Brain pericyte (primary cell): ENCODE measurements around the gene CLPX.
A peak's percentile ranks its signal among the peaks of the same experiment; 100 is the strongest.
"Not testable (repeated sequence)": the region's sequence is repeated elsewhere in the genome, so short reads cannot be mapped to it uniquely, and the experiment has no call there.

Source experiments
- DNase-seq: peaks from one replicate; pipeline ENCODE4 v3.0.0-alpha.2; 2012; ENCODE audit warnings: low read depth, low spot score

CLPX gene

DNA sequence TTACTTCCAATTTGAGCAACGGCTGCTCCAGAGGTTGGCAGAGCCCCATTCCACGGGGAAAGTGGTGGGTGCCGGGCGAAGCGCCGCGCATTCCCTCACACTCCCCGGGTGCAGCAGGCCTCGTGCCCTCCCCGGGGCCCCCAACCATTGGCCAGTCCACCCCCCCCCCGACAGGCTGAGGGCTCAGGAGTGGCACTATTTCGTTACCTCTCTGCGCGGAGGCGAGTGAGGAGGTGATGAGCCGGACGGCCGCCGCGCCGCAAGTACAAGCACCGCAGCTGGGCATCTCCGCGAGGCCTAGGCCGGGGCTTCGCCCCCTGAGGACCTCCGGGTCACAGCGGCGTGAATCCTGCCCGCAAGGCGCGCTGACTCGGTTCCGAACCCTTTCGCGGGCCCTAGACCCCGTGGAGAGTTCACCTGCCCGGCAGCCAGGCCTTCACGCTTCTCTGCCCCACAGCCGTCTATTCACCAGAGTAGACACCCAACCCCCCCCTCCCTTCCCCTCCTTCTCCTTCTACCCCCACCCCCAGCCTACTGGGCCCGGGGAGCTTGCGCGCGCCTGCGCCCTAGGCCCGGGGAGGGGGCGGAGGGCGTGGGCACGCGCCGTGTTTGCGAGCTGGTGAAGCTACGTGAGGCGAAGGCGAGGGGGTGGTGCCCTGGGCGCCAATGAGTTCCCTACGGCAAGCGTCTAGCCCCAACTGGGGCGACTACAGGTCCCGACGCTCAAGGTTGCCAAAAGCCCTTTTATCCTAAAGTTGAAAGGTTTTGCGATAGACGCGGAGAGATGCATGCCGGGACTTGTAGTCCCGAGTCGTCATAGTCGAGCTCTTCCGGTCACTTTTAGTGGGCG is at the start of gene CLPX:
Gene CLPX (minus strand): TSS at position 475 of the 850 bp plus-strand sequence. CDS start 189 bp downstream, at position 286.
- DNase-seq = peak; percentile 80

DNA sequence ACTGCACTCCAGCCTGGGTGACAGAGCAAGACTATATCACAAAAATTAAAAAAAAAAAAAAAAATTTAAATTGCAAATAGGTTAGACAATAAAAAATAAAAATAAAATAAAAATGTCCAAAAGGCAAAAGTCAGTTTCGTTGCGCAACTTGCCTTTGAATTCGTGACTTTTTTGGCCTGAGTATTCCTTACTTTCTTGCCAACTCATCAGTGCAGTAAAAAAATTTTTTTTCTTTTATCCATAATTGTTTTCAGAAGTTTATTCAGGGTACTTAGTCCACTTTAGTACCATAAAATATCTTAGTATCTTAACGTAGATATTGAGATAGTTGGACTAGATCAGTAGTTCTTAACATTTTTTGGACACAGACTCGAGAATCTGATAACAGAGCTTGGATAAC is 48.6 kb upstream of the CLPX start:
- no peak for DNase-seq

DNA sequence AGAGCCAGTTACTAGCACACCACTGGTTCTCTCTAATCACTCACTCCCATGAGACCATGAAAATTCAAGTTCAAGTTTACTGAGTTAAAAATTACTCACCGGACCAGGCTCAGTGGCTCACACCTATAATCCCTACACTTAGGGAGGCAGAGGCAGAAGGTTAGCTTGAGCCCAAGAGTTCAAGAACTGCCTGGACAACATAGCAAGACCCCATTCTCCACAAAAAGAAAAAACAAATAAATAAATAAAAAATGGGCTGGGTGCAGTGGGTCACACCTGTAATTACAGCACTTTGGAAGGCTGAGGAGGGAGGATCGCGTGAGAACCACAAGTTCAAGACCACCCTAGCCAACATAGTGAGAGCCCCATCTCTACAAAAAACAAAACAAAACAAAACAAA is 47.4 kb upstream of the CLPX start:
- DNase-seq = no peak

DNA sequence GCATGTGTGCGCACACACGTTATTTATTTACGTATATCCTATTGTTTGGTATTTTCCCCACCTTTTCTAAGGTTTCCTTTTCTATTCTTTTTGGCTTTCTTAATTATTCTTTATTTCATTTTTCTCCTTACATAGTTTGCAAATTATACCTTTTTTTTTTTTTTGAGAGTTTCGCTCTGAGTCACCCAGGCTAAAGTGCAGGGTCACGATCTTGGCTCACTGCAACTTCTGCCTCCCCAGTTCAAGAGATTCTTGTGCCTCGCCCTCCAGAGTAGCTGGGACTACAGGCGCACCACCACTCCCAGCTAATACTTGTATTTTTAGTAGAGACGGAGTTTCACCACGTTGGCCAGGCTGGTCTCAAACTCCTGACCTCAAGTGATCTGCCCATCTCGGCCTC is 46.2 kb upstream of the CLPX start:
- DNase-seq = no peak

DNA sequence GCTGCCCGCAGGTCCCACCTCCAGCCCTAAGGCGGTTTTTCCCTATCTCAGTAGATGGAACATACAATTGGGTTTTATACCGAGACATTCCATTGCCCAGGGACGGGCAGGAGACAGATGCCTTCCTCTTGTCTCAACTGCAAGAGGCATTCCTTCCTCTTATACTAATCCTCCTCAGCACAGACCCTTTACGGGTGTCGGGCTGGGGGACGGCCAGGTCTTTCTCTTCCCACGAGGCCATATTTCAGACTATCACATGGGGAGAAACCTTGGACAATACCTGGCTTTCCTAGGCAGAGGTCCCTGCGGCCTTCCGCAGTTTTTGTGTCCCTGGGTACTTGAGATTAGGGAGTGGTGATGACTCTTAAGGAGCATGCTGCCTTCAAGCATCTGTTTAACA is 41.8 kb upstream of the CLPX start:
- not testable (repeated sequence) for DNase-seq

DNA sequence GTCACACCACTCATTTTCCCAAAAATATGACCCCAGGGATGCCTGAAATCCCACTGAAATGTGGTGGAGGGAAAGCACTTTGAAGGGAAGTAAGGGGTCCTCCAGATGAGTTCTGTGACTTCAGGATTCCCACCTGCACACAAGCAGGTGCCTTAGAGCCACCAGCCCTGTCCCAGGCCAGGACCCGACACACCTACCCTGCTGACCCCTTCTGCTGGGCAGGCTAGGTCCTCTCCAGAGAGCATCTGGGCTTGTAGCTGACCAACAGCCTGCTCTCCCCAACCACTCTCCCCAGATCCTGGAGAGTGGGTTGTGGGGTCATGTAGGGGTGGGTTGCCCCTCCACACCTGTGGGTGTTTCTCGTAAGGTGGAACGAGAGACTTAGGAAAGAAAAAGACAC is 41.1 kb upstream of the CLPX start:
- DNase-seq = no peak

DNA sequence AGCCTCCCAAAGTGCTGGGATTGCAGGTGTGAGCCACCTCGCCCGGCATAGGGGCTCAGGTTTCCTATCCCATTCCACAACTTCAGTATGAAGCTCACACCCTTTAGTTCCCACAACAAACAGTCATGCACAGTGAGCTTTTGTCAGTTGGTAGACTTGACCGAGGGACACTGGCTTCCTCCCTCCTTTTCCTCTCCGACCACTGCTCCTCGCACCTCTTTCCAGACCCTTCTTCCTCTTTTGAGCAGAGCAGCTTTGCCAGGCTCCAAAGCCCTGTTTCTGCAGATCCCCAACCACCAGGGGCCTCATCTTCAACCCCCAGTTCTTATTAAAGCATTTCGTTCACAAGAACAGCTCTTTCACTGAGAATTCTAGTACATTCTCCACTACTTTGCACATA is 38.9 kb upstream of the CLPX start:
- no peak for DNase-seq

DNA sequence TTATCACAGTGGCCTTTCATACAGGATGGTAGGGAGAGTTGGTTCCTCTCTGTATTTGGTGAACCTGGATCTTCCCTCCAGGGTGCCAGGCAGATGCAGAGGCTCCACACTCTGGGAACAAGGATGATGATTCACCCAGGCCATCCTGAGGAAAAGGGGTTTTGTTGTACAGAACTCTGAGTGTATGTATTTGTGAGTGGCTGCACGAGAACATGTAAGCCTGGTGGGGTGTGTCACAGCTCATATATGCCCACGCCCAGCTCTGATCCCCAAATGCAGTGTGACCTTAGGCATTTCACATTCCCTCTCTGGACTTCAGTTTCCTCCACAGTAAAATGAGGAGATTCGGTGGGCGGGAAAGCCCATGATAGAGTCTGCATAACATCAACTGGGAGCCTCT is 37.7 kb upstream of the CLPX start:
- no peak for DNase-seq

DNA sequence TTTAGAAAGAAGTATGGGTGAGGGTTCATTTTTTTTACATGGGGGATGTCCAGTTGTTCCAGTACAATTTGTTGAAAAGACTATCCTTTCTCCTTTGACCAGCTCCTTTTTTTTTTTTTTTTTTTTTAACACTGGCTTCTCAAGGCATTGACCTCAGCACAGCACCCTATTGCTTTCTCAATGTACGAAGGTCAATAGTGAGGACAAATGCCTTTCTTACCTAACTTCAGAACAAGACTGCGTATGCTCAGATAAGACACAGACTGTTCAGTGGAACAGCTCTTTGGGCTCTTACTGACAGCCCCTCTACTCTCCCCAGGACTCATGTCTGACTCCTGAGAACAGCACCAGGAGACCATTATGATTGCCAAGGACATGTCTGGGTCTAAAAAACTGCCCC is 36.6 kb upstream of the CLPX start:
- no peak for DNase-seq

DNA sequence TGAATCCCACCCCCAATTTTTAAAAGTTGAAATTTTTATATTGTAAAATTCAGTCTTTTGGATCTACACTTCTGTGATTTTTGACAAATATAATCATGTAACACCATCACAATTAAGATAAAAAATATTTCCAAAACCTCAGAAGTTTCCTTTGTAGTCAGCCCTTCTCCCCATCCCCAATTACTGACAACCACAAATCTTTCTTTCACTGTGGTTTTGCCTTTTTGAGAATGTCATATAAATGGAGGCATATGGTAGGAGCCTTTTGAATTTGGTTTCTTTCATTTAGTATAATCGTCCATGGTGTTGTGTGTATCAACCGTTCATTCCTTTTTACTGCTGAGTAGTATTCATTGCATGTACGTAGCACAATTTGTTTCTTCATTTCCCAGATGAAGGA is 34.0 kb upstream of the CLPX start:
- DNase-seq = no peak

DNA sequence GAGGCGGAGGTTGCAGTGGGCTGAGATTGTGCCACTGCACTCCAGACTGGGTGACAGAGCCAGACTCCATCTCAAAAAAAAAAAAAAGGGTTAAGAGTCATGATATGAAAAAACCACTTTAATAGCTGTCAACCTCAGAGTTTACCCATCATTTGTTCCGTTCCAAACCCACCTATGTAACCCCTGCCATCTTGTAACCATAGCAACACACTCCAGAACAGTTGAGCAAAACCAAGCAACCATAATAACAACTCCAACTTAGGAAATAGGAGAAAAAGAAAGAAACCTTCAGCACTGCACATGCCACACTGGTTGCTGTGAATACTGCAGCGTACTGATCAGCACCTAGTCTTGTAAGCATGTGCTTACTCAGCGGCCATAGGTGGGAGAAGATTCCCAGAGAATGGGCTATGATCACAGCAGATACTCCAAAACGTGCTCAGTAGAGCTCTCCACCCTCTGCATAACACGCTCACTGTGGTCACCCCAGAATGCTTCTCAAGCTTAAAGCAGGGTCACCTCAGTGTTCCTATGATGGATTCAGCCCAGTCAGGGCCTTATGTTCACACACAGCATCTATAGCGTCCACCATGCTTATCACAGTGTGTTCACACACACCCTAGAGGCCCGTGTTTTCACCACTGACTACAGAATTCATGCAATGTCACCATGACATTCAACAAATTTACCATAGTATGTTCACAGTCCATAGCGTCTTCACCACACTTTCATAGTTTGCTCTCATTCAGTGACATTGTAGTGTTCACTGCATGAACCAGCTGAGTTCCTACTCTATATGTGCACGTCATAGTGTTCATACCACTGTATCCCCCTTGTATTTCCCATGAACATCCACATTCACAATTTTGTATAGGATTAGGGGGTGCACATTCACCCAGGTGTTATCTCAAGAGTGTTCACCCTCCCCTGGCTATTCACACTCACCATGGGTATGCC is 32.7 kb upstream of the CLPX start:
- DNase-seq = no peak

DNA sequence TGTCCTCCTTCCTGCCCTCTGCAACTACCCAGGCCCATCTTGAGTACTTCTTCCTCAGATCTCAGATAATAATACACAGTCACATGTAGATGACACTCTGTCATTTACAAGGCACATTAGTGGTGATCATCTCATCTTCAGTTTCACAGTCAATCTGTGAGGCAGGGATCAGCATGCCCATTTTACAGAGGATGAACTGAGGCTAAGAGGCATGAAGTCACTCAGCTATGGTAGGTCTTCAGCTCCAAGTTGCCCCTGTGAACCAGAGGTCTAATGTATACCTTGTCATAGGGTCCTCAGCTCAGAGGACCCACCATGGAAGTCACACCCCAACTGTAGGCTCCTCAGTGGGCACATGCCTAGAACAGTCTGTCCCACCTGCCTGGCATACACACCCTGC is 30.4 kb upstream of the CLPX start:
- DNase-seq = no peak

DNA sequence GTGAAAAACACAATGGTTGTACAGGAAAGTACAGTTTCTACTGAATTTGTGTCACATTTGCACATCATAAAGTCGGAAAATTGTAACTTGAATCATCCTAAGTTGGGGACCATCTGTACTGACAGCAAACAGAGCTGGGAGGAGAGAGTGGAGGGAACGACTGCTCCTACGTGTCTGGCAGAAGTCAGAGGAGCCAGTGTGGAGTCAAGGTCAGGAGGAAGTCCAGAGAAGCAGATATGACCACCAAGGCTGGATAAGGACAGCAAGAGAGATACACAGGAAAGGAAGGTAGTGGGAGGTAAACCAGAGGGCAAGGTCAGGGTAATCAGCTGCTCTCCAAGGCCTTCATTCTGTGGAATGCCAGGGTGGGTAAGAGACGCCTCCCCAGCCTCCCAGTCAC is 28.9 kb upstream of the CLPX start:
- DNase-seq = no peak

DNA sequence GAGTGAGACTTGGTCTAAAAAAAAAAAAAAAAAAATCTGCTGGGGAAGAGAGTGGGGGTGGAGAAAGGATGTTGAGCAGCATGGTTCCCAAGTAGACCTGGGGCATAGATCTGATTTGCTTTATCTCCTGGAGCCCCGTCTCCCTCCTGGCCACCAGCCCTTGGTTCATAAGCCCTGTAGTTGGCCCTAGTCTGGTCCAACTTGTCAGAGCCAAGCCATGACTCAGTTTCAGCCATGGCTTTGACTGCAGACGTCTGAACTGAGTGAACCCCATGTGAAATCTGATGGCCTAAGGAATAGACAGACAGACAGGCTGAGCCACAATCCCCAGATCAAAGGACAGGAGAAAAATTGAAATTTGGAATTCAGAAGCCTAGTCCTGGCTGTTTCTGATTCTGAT is 28.1 kb upstream of the CLPX start:
- no peak for DNase-seq

DNA sequence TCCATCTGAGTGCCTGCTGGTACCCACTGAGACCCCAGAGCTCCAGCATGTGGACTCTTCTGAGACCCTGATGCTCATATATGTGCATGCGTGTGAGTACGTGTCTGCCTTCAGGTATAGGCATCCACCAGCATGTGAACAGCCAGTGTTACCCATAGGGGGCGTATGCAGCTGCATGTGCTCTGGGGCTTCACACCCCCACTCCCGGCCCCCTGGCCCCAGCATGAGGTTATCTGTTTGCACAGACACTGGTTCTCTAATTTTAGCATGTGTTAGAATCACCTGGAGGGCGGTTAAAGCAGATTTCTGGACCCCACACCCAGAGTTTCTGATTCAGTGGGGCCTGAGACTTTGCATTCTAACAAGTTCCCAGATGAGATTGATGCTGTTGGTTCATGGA is 27.0 kb upstream of the CLPX start:
- DNase-seq = no peak

DNA sequence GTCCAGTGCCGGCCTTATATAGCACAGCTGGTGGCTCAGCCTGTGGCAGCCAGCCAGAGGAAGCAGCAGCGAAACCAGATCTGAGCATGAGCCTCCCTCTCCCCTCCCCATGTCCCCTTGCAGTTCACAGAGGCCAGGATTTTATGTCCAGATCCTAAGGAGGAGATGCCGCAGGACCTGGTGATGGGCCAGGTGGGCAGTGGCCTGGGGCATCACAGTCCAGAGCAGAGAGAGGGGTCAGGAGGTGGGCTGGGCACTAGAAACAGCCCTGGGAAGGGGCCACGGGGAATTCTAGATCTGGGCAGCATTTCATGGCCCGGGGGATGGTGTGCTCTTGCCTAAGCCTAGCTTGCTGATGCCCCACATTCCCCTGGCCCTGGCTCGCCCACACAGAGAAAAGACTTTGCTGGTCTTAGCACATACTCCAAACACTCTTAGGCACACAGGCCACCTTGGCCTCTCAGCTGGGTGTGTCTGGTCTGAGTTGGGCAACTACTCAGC is 26.4 kb upstream of the CLPX start:
- peak; percentile 56 for DNase-seq

DNA sequence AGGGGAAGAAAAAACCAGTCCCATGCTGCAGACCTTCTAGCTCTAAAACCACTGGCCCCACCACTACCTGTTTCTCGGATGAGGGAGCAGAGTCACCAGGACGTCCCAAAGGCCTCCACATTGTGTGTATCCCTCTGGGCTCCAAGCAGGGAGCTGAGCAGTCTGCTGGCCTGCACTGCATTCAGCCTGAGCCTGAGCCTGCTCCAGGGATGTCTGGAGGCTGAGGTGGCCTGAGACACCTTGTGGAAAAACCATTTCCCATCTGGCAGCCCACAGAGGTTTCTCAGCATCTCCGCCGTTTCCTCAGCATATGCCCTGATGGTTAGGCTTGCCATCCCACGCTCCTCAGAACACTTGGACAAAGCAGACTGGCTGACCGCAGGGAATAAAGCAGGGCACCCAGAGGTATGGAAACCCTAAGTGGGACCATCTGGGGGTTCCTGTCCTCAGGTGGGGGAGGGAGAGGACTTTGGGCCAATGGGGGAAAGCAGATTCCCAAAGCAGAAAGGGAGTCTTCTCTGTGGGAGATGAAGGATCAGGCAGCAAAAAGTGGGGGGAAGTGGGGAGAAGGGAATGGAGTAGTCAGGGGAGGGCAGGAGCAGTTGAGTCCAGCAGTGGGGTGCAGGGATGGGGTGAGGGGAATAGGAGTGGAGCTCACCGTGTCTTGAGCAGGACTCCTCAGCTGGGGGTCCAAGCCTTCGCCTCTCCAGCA is 25.8 kb upstream of the CLPX start, which contains the start of gene CILP:
Gene CILP (minus strand): TSS at position 704 of the 712 bp plus-strand sequence. CDS start 1,718 bp downstream, outside the sequence.
- no peak for DNase-seq

DNA sequence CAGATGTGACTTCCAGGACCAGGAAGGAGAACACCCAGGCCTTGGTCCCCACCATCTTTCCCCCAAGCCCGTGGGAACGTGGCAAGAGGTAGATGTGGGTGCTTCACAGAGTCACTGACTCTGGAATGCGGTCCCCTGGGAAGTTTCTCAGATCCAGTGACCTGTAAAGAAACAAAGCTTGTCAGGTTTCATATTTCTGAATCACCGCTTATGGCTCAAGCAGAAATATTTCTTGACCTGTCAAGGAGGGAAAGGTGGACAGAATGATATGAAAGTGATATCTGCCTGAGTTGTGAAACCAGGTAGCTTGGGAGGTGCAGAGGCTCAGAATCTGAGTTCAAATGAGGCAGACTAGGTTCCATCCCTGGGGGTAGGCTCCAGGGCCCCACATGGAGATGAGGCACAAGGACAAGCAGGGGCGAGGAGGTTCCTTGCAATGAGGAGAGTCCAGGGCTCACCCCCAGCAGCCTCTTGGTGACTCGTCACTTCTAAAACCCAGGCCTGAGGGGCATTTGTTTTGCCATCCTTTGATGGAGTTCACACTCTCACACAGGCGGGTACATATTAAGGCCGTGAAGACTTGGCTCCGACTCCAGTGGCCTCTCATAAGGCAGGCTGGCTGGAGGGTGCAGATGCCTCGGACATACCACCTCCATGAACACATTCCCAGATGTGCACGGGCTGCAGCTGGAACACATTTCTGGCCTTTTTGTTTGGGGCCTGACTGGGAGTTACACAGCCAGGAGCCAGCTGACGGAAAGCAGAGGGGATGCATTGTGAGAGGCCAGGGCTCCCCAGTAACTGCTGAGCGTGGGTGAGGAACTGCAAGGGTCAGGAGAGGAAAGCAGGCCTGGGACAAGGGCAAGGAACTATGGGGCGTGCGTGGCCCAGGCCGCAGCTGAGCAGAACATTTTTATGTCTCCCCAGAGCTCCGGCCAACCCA is 24.8 kb upstream of the CLPX start:
- no peak for DNase-seq

DNA sequence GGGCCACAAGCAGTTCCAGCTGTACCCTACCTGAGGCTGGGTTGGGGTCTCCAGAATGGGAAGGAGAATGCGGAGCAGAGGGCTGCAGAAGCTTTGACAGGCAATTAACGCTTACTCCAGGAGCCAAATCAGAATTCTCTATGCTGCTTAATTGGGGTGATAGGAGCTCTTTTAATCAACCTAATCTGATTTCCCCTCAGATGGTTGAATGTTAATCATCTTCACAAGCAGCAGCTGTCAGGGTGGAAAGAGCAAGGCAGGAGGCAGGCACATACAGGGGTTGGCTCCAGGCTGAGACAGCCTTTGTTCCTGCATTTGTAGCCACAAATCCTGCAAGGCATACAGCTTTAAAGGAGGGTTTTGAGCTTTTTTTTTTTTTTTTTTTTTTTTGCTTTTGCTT is 23.5 kb upstream of the CLPX start:
- DNase-seq = no peak

DNA sequence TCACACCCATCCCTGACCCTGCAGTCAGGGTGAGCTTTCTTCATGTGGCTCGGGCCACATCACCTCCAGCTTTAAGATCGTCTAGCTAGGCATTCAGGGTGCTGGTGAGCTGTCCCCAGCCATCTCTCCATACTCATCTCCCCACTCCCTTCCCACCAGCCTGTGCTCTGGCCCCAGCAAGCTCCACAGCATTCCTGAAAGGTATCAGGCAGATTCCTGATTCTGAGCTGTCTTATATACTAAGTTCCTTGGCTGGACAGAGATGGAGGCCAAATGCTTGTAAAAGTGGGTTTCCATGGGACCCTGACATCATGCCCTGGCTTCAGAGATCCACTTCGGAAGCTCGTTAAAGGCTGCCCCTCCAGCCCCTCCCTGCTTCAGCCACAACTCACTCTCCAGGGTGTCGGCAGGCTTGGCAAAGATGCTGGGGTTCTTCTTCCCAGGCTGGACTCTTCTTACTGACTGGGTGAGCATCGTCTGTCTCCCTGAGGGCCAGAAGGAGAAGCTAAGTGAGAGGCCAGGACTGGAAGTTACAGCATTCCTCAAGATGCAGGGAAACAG is 22.2 kb upstream of the CLPX start:
- DNase-seq = no peak
